K562 (cell line): ENCODE measurements around the gene ISM1. TPM values are rescaled to one million over a fixed set of nuclear protein-coding genes. Genes with fewer than 3 reads are reported as not detected.

Experiments used
- ATAC-seq: fragments of 200-7000 bp; cut with Tn5 transposase; 3 replicates; pipeline ENCODE4 v1.9.1; 2020; ENCODE audit warnings: moderate library complexity
- BruUV-seq: library from RNA; stranded (reverse); fragments of 400-500 nt; replicated peaks from 2 replicates; lab custom pipeline; 2021; lab: Mats Ljungman, UMichigan
- CTCF ChIA-PET: fragments of 300-600 bp; formaldehyde crosslinking; extraction: SDS; loops from one replicate; lab custom pipeline; 2021; ENCODE audit warnings: low intra/inter-chr PET ratio; lab: Yijun Ruan, JAX
- POLR2A ChIA-PET: fragments of 300-600, 350-650 bp; sonication (Branson Sonifier 250); formaldehyde crosslinking; extraction: SDS; loops from one replicate; lab custom pipeline; 2021; ENCODE audit warnings: antibody characterized with exemption, inconsistent platforms; lab: Yijun Ruan, JAX
- DNase-seq, 4 experiments: peaks; one replicate each; pipeline versions ENCODE4 v3.0.0 to v3.0.0-alpha.2; 2011 to 2018; ENCODE audit warnings: low spot score in 3 of 4, mixed read lengths in 3 of 4; ENCODE audit errors: extremely low read depth in 1 of 4
- FAIRE-seq: peaks from 2 replicates; lab custom pipeline; 2011; peaks lifted over from hg19 to GRCh38; lab: Jason Lieb, UNC
- H2AFZ ChIP-seq: 2 replicates; pipeline ENCODE4 v1.6.0; 2011; ENCODE audit warnings: low read depth, low read length, control low read depth, inconsistent platforms
- H3K27ac ChIP-seq: fragments of 200-600 bp; 3 replicates; pipeline ENCODE4 v1.8.0; 2011; ENCODE audit warnings: low read depth, mild to moderate bottlenecking, control low read depth, inconsistent platforms, low read length, moderate library complexity, mixed read lengths; ENCODE audit errors: extremely low read depth
- H3K27me3 ChIP-seq, 2 experiments: fragments of 300-600 bp in 1 of 2; 2 replicates in 1 of 2; 3 replicates in 1 of 2; pipeline versions ENCODE4 v1.6.0 to v1.8.0; 2011; ENCODE audit warnings: inconsistent platforms in 2 of 2, low read length in 2 of 2, mild to moderate bottlenecking in 1 of 2, mixed read lengths in 1 of 2, moderate library complexity in 1 of 2; ENCODE audit not compliant: control insufficient read depth in 2 of 2, insufficient read depth in 2 of 2
- H3K36me3 ChIP-seq: fragments of 300-600 bp; 3 replicates; pipeline ENCODE4 v1.8.0; 2011; ENCODE audit warnings: mild to moderate bottlenecking, low read length, inconsistent platforms; ENCODE audit not compliant: control insufficient read depth, insufficient read depth
- H3K4me1 ChIP-seq, 2 experiments: fragments of 200-600 bp in 1 of 2; replicated peaks in 1 of 2; 2 replicates in 1 of 2; 3 replicates in 1 of 2; pipeline versions ENCODE4 v1.5.1 to v1.8.0; 2011; ENCODE audit warnings: inconsistent platforms in 2 of 2, low read length in 2 of 2, mild to moderate bottlenecking in 1 of 2, mixed read lengths in 1 of 2, moderate library complexity in 1 of 2; ENCODE audit not compliant: control insufficient read depth in 2 of 2, insufficient read depth in 2 of 2
- H3K4me2 ChIP-seq: 2 replicates; pipeline ENCODE4 v1.6.1; 2011; ENCODE audit warnings: low read length, control low read depth, inconsistent platforms, mixed read lengths; ENCODE audit not compliant: insufficient read depth
- H3K4me3 ChIP-seq: fragments of 200-600 bp; sonication (generic), shearing (Covaris generic); 2 replicates; pipeline ENCODE4 v1.5.1; 2016; ENCODE audit warnings: control low read depth, inconsistent platforms
- H3K79me2 ChIP-seq: fragments of 200-600 bp; 3 replicates; pipeline ENCODE4 v1.8.0; 2011; ENCODE audit warnings: low read length, inconsistent platforms; ENCODE audit not compliant: control insufficient read depth, insufficient read depth
- H3K9ac ChIP-seq, 2 experiments: 2 replicates each; pipeline versions ENCODE4 v1.6.0 to v1.6.1; 2011; ENCODE audit warnings: low read depth in 2 of 2, low read length in 2 of 2, control low read depth in 1 of 2, inconsistent platforms in 1 of 2, mild to moderate bottlenecking in 1 of 2, mixed read lengths in 1 of 2; ENCODE audit not compliant: insufficient read depth in 1 of 2
- H3K9me1 ChIP-seq: one replicate; pipeline ENCODE4 v1.6.0; 2011; ENCODE audit warnings: inconsistent platforms, mild to moderate bottlenecking, low read length, moderate library complexity; ENCODE audit not compliant: control insufficient read depth, insufficient read depth
- H3K9me3 ChIP-seq: replicated peaks from 2 replicates; pipeline ENCODE4 v1.5.1; 2011; ENCODE audit warnings: low read depth, low read length, inconsistent platforms; ENCODE audit not compliant: control insufficient read depth, insufficient read depth
- H4K20me1 ChIP-seq: replicated peaks from 2 replicates; pipeline ENCODE4 v1.6.1; 2011; ENCODE audit warnings: low read length, inconsistent platforms, mixed read lengths; ENCODE audit not compliant: control insufficient read depth, insufficient read depth
- CBX2 ChIP-seq: fragments of 200-600 bp; sonication (generic); IDR thresholded peaks from one replicate; pipeline ENCODE4 v1.6.1; 2012; ENCODE audit warnings: mild to moderate bottlenecking, low read length, inconsistent platforms; ENCODE audit not compliant: insufficient read depth, poor library complexity, severe bottlenecking
- CHD2 ChIP-seq: IDR thresholded peaks from 2 replicates; pipeline ENCODE4 v1.6.1; 2011; ENCODE audit warnings: low read depth, low read length
- FUS ChIP-seq: fragments of 200-400 bp; formaldehyde crosslinking; optimal IDR thresholded peaks from 2 replicates; pipeline ENCODE3; 2017; ENCODE audit warnings: low read depth, low read length
- GABPB1 ChIP-seq: sonication (generic); formaldehyde crosslinking; IDR thresholded peaks from 2 replicates; pipeline ENCODE4 v1.8.0; 2022; ENCODE audit warnings: mild to moderate bottlenecking, missing genetic modification reagents
- L3MBTL2 ChIP-seq: fragments of 450-650 bp; IDR thresholded peaks from 2 replicates; pipeline ENCODE4 v1.6.1; 2016; ENCODE audit warnings: mild to moderate bottlenecking, moderate library complexity
- RBM17 ChIP-seq: fragments of 200-400 bp; formaldehyde crosslinking; IDR thresholded peaks from 2 replicates; pipeline ENCODE4 v1.6.1; 2017; ENCODE audit warnings: low read depth, mild to moderate bottlenecking, low read length, borderline replicate concordance
- THAP12 ChIP-seq: fragments of 250-450 bp; sonication (Bioruptor Pico); IDR thresholded peaks from 2 replicates; pipeline ENCODE4 v1.9.0; 2021; ENCODE audit warnings: mild to moderate bottlenecking, inconsistent platforms
- ZC3H11A ChIP-seq: IDR thresholded peaks from 2 replicates; pipeline ENCODE4 v1.6.1; 2012; ENCODE audit warnings: low read depth, low read length, improper control_type of control experiment
- ZNF445 ChIP-seq: fragments of 250-450 bp; sonication (Bioruptor Pico); IDR thresholded peaks from 2 replicates; pipeline ENCODE4 v1.4.0; 2020; ENCODE audit warnings: low read depth, mild to moderate bottlenecking, moderate library complexity
- WGBS: fragments of 100-300 bp; shearing (Covaris generic); methylation state at CpG from one replicate; pipeline ENCODE4 v1.1.6; 2016; ENCODE audit warnings: low coverage, mixed read lengths; ENCODE audit not compliant: insufficient coverage; ENCODE audit errors: missing lambda C conversion rate; 5-methylcytosine and 5-hydroxymethylcytosine counted together
- in situ Hi-C: fragments of 300-500 bp; cut with MboI; formaldehyde crosslinking; loops from 4 replicates; pipeline ENCODE4 v1.15.0; 2018; ENCODE audit warnings: inconsistent platforms, mixed read lengths
- intact Hi-C: fragments of 100-400 bp; cut with micrococcal nuclease; formaldehyde crosslinking; loops from 2 replicates; pipeline ENCODE4 v1.14.2; 2022
- polyA plus RNA-seq, 8 experiments: library from polyadenylated mRNA; depleted of rRNA in 4 of 8; stranded (reverse) in 5 of 8; unstranded in 3 of 8; fragments of >200 nt; fragmentation: Nextera tagmentation in 2 of 8; fragmentation: Illumina TruSeq in 1 of 8; extraction: Ambion mirVana in 2 of 8; extraction: Trizol in 1 of 8; gene quantifications; 2 replicates each; pipeline versions ENCODE4 v1.2.1 to v1.2.3, GENCODE V29; 2011 to 2014; ENCODE audit warnings: inconsistent platforms in 1 of 8, missing spikeins in 1 of 8
- total RNA-seq, 7 experiments: library from RNA; depleted of rRNA in 6 of 7; stranded (reverse); fragments of >200 nt in 6 of 7; fragmentation: Illumina TruSeq in 2 of 7; extraction: Trizol in 2 of 7; gene quantifications; 2 replicates each; pipeline versions ENCODE4 v1.2.1 to v1.2.3, GENCODE V29; 2011 to 2021; ENCODE audit warnings: low replicate concordance in 1 of 7

The ISM1 gene
- total and polyA plus RNA-seq, 9 of the 15 experiments (the other 6 are each of a cell fraction or from before 2014, with no cell fraction given), result not detected

GRCh38 chr20:13173201-13173600, 47.9 kb upstream of the ISM1 start:
- Histone ChIP-seq H3K9ac (no peak overlapping the region), H2AFZ (no peak overlapping the region), H3K4me2 (no peak overlapping the region), H4K20me1 (no peaks in the 10 kb centered on the region), H3K9me3 (no peaks in the 10 kb centered on the region), H3K9me1 (no peaks in the 10 kb centered on the region), H3K4me1 (no peaks in the 10 kb centered on the region), H3K79me2 (no peaks in the 10 kb centered on the region), H3K27me3 (no peaks in the 10 kb centered on the region), H3K4me3 (no peak overlapping the region), H3K36me3 (no peaks in the 10 kb centered on the region), H3K27ac (no peak overlapping the region)
- DNase-seq (no peak), ATAC-seq (no peak), FAIRE-seq (no peak)
- intact Hi-C loops (no loop called here), in situ Hi-C loops (no loop called here)
- WGBS, result 0% methylated on average over 2 of the region's 2 CpGs
- ChIA-PET CTCF (no interaction called here), POLR2A (no interaction called here)
- no TSS peak for BruUV-seq
- no peak for TF ChIP-seq L3MBTL2
- no peak for TF ChIP-seq ZC3H11A
- TF ChIP-seq FUS, result no peak
- no peak for TF ChIP-seq RBM17
- TF ChIP-seq THAP12, result no peak
- no peak for TF ChIP-seq CBX2
- no peak for TF ChIP-seq CHD2
- TF ChIP-seq ZNF445 (CRISPR knock-in tag), result no peak
- no peak for TF ChIP-seq GABPB1 (CRISPR knock-in tag)
